Stimulated activated CD8-positive, alpha-beta memory T cell treated with anti-CD3 and anti-CD28 coated beads, Interleukin-15, amount 100 ng/mL, for 4 hours (primary cell): ENCODE data around the gene ZNF554.

ENCODE experiments used
- DNase-seq, 2 donors: peaks; one replicate each; pipeline ENCODE4 v3.0.0-alpha.2; 2020; ENCODE audit warnings: low read depth in 2 of 2

ZNF554 gene

GRCh38 chr19:2827840-2828489 lies 8.3 kb downstream of the ZNF554 start:
- no peak for DNase-seq

GRCh38 chr19:2834294-2834871 lies 14.7 kb downstream of the ZNF554 start:
- DNase-seq = no peak

GRCh38 chr19:2837430-2837829 lies 17.8 kb downstream of the ZNF554 start:
- no peak for DNase-seq

- peak; percentile 96 to 99 for DNase-seq
These were observed 21.4 kb downstream of the ZNF554 start, which contains the start of gene ZNF555 for GRCh38 chr19:2840794-2841791. Gene ZNF555, plus strand, starts transcription at chr19:2841475. Its CDS starts 98 bp downstream, at chr19:2841573.

GRCh38 chr19:2841855-2842574 lies 22.3 kb downstream of the ZNF554 start:
- DNase-seq = no peak

GRCh38 chr19:2845107-2845506 lies 25.4 kb downstream of the ZNF554 start:
- no peak for DNase-seq

GRCh38 chr19:2846180-2846894 lies 26.7 kb downstream of the ZNF554 start:
- no peak for DNase-seq

GRCh38 chr19:2847507-2847906 lies 27.8 kb downstream of the ZNF554 start:
- DNase-seq = no peak

GRCh38 chr19:2848616-2849015 lies 28.9 kb downstream of the ZNF554 start:
- DNase-seq = no peak

- no peak for DNase-seq
These were observed 30.7 kb downstream of the ZNF554 start for GRCh38 chr19:2850256-2850925.

GRCh38 chr19:2852598-2852997 lies 32.9 kb downstream of the ZNF554 start:
- DNase-seq = no peak

GRCh38 chr19:2853015-2853606 lies 33.4 kb downstream of the ZNF554 start:
- DNase-seq = no peak

GRCh38 chr19:2854849-2855248 lies 35.2 kb downstream of the ZNF554 start:
- DNase-seq = no peak

- DNase-seq = no peak
These were observed 36.9 kb downstream of the ZNF554 start for GRCh38 chr19:2856457-2857050.

- DNase-seq = no peak
These were observed 39.2 kb downstream of the ZNF554 start for GRCh38 chr19:2858864-2859263.

GRCh38 chr19:2863816-2864215 lies 44.1 kb downstream of the ZNF554 start:
- no peak for DNase-seq

GRCh38 chr19:2865334-2866100 lies 45.8 kb downstream of the ZNF554 start:
- no peak for DNase-seq

- no peak for DNase-seq
These were observed 46.9 kb downstream of the ZNF554 start for GRCh38 chr19:2866495-2867024.
